ENCODE data around the gene IL23R. TPM values are rescaled to one million over a fixed set of nuclear protein-coding genes. Genes with fewer than 3 reads are reported as not detected.

IL23R gene
- total RNA-seq, 1 experiment from 2014 or later: not detected

DNA sequence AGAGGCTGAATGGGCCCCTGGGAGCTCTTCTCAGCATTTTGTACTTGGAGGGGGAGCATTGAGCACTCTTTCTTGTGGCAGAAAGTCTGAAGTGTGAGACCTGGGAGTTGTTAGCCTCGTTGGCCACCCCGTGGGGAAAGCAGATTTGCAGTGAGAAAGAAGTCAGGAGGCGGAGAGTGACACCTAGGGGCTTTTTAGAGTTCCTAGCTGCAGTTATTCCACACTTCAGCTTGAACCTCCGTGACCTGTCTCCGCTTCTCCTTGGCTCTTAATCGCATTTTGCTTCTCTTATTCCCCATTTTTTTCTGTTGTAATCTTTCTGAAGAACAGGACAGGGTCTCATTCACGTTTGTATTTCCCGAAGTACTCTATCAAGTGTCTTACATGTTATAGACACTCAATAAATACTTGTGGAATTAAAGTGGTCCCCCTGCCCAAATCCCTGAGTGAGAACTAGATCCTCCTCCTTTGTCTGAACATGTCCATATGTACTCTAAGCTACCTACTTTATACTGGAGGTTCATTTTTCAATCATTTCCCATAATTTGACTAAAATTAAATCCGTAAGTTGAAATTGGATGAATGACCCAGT, 17.0 kb upstream of the IL23R start:
- DNase-seq (ENCODE audit: low read depth): peak; percentile 80

DNA sequence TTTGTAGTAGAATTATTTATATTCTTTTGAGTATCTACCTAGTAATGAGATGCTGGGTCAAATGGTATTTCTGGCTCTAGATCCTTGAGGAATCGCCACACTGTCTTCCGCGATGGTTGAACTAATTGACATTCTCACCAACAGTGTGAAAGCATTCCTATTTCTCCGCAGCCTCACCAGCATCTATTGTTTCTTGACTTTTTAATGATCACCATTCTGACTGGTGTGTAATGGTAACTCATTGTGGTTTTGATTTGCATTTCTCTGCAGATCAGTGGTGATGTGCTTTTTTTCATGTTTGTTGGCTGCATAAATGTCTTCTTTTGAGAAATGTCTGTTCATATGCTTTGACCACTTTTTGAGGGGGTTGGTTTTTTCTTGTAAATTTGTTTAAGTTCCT, 15.3 kb upstream of the IL23R start:
- no peak for DNase-seq (ENCODE audit: low read depth)

DNA sequence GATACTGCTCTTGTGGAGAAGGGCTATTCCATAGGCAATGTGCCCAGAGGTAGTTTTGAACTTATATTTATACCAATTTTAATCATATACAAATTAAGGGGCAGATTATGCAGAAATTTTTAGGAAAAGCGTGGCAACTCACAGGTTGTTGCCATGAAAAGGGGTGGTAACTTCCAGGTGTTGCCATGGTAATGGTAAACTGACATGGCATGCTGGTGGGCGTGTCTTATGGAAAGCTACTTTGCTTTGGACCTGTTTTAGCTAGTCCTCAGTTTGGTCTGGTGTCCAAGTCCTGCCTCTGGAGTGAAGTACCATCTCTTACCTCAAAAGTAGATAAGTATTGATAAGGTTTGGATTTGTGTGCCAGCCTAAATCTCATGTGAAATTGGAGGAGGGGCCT, 7.9 kb upstream of the IL23R start:
- no peak for DNase-seq (ENCODE audit: low read depth)

DNA sequence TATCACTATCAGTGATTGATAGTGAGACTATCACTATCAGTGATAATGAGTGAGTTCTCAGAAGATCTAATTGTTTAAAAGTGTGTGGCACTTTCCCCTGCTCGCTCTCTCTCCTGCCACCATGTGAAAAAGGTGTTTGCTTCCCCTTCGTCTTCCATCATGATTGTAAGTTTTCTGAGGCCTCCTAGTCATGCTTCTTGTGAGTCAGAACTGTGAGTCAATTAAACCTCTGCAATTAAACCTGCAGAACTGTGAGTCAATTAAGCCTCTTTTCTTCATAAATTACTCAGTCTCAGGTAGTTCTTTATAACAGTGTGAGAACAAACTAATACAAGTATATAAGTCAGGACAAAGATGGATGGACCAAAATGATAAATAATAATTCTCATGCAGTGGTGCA, 7.0 kb upstream of the IL23R start:
- peak; percentile 6 for DNase-seq (ENCODE audit: low read depth)

DNA sequence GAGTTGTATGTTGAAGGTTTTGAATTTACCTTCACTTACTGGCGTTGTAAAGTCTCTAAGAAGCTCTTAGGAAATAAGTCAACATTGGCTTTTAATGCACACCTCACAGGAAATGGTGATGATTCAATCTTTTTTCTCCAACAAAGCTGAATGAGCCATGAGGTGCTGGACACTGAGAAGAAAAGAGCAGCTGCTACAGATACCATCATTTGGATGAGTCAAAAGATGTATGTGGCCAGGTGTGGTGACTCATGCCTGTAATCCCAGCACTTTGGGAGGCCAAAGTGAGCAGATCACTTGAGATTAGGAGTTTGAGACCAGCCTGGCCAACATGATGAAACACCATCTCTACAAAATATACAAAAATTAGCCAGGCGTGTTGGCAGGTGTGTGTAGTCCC, 3.3 kb upstream of the IL23R start:
- DNase-seq (ENCODE audit: low read depth): peak; percentile 75

DNA sequence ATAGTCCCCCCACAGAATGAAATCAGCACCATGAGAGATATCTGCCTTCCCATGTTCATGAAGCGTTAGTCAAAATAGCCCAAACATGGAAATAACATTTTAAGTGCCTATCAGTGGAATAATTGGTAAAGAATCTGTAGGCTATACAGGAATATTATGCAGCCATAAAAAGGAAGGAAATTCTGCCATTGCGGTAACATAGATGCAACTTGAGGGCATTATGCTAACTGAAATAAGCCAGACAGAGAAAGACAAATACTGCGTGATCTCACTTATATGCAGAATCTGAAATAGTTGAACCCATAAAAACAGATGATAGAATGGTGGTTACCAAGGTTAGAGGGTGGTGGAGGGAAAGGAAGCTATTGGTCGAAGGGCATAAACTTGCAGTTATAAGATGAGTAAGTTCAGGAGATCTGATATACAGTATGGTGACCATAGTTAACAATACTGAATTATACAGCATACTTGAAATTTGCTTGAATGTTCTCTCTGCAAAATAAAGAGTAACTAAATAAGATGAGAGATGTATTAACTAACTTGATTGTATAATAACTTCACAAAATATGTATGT, 699 bp upstream of the IL23R start:
- DNase-seq (ENCODE audit: low read depth): no peak

DNA sequence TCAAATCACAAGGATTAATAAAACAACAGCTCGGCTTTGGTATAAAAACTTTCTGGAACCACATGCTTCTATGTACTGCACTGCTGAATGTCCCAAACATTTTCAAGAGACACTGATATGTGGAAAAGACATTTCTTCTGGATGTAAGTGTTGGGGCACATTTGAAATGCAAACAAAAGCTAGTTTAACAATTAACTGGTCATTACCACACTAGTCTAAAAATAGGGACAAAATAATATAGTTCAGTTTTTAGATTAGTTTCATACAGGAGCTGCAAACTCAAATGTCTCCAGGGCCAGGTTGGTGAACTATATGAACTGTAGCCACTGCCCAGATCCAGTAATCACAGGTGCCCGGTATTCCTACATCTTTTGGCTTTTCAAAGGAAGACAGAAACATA, 3.2 kb downstream of the IL23R start:
- no peak for DNase-seq (ENCODE audit: low read depth)

DNA sequence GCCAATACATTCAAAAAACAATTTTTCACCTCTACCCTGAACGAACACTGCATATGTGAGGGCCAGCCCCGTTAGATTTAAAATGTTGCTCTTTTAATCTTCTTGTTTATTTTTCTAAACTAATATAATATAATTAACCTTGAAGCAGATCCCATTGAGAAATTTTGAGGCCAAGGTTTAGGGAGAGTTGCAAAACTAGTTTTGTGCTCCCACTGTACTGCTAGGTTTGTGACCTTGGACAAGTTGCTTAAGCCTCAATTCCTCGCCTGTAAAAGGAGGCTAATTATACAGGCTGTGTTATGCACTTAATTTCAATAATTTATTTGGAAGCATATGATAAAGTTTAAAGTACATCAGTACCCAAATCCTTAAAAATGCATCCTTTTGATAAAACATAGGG, 3.7 kb downstream of the IL23R start:
- DNase-seq (ENCODE audit: low read depth): no peak

DNA sequence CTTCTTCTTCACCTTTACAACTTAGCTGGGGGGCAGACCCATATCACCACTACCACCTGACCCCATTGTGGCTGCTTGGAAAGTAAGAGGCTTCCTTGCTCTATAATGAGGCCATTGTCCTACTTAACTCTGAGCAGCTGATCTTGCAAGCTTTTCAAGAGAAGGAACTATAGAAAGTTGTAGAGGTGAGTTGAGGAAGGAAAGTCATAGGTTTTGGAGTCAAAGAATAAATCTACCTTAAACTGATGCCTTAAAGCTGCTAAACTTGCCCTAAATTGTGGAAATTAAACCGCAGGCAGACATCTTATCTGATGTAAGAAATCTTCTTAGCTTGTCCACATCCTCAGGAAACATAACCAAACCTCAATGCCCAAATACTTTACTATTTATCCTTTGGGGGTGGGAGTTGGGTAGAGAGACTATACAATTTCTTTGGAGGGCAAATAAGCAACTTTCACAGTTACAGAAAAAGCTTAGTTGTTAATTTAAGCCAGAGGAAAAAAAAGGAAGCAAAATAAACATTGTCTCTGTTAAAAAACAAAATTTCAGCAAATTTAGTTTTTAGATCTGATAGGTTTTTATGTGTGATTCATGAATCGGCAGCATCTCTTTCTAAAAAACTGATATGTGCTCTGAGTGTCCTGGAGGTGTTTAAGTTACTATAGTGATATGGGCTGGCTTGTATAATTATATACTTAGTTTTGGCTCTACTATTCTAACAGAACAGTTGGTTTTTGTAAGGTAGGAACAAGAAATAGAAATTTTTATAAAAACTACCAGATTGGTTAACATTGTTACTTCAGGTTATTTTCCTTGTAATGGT, 4.7 kb downstream of the IL23R start:
- no peak for DNase-seq (ENCODE audit: low read depth)

DNA sequence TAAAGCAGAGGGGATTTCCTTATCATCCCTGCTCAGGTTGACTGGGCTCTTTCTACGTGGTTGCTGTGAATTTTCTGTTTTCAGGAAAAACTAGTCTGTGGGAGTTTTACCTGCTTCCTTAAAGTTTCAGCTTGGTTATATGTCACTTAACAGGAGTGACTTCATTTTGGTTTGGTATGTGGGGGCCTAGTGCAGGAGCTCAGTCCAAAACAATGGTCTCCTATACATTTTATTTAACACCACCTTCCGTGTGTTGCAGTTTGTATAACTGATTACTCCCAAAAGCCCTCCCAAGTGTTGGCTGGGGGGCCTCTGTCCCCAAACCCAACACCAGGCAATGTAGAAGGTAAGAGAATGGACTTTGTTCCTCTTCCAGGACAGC, 5.3 kb downstream of the IL23R start:
- no peak for DNase-seq (ENCODE audit: low read depth)

DNA sequence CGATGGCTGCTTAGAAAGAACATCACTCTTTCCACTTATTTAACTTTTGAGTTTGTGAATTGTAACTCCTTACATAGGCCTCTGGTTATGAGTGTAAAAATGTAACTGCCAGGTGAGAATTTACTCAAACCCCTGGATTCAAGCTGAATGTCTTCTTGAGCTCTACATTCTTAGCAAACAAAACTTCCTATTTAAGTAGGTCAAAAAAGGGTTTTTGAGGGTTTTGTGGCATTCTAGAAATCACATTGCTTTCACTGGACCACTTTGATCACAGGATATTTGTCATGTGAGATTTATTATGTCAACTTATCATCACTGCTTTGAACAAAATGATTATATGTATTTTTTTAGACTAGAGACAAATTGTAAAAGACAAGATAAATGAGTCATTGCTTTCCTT, 5.7 kb downstream of the IL23R start:
- DNase-seq (ENCODE audit: low read depth): no peak

DNA sequence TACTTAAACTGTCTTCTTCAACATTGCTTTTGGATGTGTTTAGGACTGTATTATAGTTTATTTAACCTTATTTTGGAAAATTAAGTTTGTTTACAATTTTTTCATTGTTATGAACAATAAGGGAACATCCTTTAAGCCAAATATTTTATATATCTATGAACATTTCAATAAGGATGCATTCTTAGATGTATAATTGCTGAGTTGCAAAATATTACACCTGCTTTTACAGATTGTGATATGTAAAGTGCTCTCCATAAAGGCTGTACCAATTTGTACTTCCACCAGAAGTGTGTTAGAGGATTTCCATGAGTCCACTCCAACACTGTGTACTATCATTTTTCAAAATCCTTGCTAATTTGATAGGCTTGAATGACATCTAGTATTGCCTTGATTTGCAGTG, 7.7 kb downstream of the IL23R start:
- DNase-seq (ENCODE audit: low read depth): no peak

DNA sequence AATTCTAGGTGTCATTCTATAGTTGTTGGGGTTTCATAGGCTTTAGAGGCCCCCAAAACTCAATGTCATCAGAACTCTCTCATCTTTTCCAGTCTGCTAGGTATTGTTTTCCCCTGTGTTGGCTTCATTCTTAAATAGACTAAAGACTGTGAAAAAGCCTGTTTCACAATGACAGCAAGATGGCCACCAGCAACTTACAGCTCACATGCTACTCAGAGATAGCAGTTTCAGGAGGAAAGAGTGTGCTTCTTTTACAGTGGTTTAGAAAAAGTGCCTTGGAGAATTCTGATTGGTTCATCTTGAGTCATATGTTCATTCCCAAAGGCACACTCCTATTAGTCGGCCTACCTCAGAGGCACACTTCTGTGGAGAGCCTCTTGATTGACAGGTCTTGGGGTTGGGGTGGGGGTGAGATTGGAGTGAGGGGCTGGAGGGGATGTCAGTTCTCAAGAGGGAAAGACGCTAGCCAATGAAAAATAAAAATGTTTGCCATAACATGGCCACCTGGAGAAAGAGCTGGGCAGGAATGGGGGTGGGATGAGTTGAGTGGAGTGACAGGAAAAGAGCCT, 8.5 kb downstream of the IL23R start:
- DNase-seq (ENCODE audit: low read depth): no peak

DNA sequence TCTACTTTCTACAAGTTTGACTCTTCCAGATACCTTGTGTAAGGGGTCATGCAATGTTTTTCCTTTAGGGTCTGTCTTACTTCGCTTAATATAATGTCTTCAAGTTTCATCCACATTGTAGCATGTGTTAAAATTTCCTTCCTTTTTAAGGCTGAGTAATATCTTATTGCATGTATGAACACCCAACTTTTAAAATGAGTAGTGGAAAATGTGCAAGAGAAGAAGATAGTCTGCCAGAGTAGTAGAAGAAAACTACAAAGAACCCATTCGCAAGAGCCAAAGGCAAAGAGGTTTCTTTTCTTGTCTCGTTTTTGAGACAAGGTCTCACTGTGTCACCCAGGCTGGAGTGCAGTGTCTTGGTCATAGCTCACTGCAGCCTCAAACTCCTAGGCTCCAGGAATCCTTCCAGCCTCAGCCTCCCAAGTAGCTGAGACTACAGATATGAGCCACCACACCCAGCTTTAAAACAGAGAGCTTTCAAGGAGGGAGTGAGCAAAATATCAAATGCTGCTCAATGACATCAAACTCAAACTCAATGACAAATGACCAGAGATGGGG, 9.4 kb downstream of the IL23R start:
- no peak for DNase-seq (ENCODE audit: low read depth)

DNA sequence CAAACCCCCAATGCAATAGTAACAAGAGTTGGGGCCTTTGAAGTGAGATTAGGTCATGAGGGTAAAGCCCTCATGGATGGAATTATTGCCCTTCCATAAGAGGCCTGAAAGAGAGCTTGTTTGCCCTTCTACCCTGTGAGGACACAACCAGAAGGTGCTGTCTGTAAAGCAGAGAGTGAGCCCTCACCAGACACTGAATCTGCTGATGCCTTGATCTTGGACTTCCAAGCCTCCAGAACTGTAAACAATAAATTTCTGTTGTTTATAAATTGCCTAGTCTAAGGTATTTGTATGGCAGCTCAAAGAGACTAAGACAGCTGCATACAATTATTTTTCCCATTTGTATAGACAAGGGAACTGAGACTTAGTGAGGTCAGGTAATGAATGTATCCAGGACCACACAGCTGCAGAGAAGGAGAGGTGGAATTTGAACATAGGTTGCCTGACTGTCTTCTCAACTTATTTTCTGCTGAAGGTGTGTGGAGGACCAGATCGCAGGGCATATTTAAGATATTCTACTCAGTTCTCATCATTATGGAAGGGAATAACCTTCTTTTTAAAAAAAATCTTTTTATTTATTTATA, 18.7 kb downstream of the IL23R start:
- no peak for DNase-seq (ENCODE audit: low read depth)

DNA sequence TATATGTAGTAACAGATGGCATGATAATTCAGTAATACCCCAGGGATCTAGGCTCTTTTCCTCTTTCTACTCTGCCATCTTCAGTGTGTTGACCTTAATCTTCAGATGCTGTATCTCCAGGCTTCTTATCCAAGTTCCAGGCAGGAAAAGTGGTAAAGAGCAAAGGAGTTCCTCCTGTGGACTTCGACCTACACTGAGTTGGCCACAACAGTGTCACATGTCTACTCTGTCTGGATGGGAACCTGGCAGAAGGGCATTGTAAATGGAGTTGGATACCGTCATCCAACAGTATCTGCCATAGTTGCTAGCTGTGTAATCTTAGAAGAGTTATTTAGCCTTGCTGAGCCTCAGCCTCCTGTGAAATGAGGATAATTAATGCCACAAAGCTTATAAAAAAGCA, 21.9 kb downstream of the IL23R start:
- no peak for DNase-seq (ENCODE audit: low read depth)

DNA sequence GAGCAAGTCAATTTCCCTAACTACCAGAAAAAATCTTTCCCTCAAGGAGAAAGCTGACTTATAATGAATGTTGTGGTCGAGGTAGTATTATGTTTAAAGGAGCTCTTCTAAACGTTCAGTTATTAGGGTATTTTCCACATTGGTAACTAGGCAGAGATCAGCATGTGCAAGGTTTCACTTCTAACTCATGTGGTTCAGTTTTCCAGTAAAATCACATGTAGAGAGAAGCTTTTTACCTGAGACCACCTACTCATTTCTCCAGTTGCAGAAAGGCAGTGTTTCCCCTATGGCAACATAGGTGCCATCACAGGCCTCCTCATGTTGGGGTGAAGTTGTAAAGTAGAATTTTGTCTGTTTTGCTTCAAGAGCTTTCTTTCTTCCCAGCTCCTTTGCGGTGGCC, 23.7 kb downstream of the IL23R start:
- DNase-seq (ENCODE audit: low read depth): no peak

DNA sequence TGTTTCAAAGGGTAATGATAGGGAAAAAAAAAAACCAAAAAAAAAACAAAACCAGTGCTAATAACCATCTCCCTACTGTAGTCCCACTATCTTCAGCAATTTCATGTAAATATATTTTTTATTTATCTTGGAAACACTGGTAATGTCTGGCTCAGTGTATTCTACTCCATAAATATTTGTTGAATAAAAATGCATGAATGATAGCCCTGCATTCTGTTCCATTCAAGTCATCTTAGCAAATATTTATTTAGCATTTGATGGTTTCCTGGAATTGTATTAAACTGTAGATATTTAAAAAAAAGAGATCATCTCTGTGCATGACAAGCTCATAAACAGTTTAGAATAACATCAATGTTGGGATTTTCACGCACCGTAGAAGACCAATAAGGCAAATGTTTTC, 24.2 kb downstream of the IL23R start:
- DNase-seq (ENCODE audit: low read depth): no peak

DNA sequence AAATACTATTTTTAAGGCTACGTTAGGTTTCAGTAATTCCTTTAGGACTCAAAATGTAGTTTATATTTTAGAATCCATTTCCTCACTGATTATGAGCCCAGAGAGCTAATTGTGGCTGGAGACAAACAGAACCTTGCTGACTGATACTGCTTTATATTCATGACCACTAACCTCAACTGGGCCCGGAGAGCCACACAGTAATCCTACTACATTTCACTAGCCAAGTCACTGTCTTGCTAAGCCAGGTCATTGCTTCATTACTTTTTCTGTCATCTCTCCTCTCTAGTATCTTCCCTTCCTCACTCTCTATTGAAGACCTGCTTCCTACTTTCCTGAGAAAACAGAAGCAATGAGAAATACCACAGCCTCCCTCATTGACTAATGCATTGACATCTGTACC, 24.7 kb downstream of the IL23R start:
- no peak for DNase-seq (ENCODE audit: low read depth)

DNA sequence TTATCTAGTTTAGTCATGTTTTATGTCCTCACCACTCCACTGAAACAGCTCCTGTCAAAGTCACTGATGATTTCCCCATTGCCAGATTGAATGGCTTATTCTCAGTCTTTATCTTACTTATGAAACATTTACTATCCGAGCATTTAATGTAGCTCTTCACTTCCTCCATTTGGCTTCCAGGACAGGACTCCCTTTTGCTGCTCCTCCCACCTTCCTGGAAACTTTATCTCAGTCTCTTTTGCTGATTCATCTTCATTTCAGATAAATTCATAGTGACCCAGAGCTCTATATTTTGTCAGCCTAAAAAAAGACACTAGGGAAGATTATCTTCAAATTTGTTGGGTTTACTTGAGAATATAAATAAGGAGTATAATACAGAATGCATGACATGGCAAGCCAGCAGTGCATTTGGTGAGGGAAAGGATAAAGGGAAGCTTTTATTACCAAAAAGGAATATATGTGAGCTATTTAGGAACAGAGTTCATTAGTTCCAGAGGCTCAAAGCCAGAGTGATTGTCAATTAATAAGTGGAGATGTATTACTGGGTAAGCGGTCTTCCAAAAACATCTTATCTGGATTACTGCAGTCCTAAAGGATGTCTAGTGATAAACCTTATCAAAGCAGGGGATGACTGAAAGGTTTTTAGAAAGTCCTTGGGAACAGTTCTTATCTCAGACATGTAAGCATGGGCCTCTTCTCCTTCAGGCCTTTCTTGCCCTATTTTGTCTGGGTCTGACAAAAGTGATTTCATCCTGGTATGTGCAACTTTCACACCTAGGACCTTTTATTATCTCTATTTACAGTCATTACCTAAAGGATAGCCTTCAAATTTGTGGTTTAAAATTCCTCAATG, 25.6 kb downstream of the IL23R start:
- no peak for DNase-seq (ENCODE audit: low read depth)

DNA sequence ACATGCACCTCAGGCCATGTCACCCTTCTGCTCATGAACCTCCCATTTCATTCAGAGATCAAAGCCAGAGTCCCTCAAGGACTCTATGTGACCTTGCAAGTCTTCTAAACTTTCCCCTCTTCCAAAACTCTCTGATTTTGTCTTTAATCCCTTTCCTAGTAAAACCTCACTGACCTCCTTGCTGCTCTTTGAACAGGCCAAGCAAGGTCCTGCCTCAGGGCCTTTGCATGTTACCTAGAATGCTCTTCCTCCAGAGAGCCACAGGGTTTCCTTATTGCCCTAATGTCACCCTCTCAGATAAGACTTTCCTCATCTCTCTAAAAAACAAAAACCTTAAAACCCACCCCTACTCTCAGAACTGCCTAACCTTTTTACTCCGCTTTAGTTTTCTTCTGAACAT, 26.6 kb downstream of the IL23R start:
- no peak for DNase-seq (ENCODE audit: low read depth)
